Neural progenitor cell (in vitro differentiated cells): ENCODE results near the gene RAB3GAP2.
"Not testable (repeated sequence)": the region's sequence is repeated elsewhere in the genome, so short reads cannot be mapped to it uniquely, and the experiment has no call there.

ENCODE experiments used
- CTCF ChIP-seq: fragments of 200-600 bp; sonication (generic); IDR thresholded peaks from 2 replicates; pipeline ENCODE4 v1.5.1; 2017; ENCODE audit warnings: antibody characterized with exemption, mild to moderate bottlenecking
- EZH2 ChIP-seq: fragments of 200-600 bp; sonication (generic); IDR thresholded peaks from 2 replicates; pipeline ENCODE4 v1.6.1; 2017; ENCODE audit warnings: antibody characterized with exemption, mild to moderate bottlenecking, moderate library complexity
- EZH2phosphoT487 ChIP-seq: fragments of 200-600 bp; sonication (generic); IDR thresholded peaks from 2 replicates; pipeline ENCODE4 v1.6.1; 2017; ENCODE audit warnings: antibody characterized with exemption

DNA sequence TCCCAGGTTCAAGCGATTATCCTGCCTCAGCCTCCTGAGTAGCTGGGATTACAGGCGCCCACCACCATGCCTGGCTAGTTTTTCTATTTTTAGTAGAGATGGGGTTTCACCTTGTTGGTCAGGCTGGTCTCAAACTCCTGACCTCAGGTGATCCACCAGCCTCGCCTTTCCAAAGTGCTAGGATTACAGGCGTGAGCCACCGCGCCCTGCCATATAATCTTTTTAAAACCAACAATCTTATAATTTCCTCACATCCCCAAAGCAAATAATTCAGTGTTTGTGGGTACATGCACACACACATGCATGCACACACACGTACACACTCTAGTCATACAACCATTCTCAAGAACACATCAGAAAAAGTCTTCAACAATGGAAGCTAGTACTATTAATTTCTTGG is 113.7 kb downstream of the RAB3GAP2 start:
- TF ChIP-seq EZH2phosphoT487, CTCF, EZH2: not testable (repeated sequence)
